Colonic mucosa (tissue), 4 donors: ENCODE results near the gene ZNF726. TPM values are rescaled to one million over a fixed set of nuclear protein-coding genes. Genes with fewer than 3 reads are reported as not detected.
"Not testable (repeated sequence)": the region's sequence is repeated elsewhere in the genome, so short reads cannot be mapped to it uniquely, and the experiment has no call there.

ENCODE experiments used
- DNase-seq: peaks from one replicate; pipeline ENCODE4 v3.0.0-alpha.2; 2020
- H3K27ac ChIP-seq: fragments of 200-600 bp; one replicate; pipeline ENCODE4 v1.8.0; 2021
- H3K27me3 ChIP-seq: fragments of 200-600 bp; one replicate; pipeline ENCODE4 v1.8.0; 2021
- H3K36me3 ChIP-seq: fragments of 200-600 bp; one replicate; pipeline ENCODE4 v1.8.0; 2021
- H3K4me1 ChIP-seq: fragments of 200-600 bp; one replicate; pipeline ENCODE4 v1.8.0; 2021; ENCODE audit warnings: mild to moderate bottlenecking
- H3K4me3 ChIP-seq: fragments of 200-600 bp; one replicate; pipeline ENCODE4 v1.8.0; 2021
- H3K9ac ChIP-seq, 2 donors: one replicate each; pipeline ENCODE4 v1.7.0; 2013; ENCODE audit warnings: control low read depth in 2 of 2, low read depth in 2 of 2, low read length in 2 of 2
- H3K9me3 ChIP-seq: fragments of 200-600 bp; one replicate; pipeline ENCODE4 v1.8.0; 2021
- intact Hi-C: fragments of 100-400 bp; cut with DNase I; formaldehyde crosslinking; loops from one replicate; pipeline ENCODE4 v1.14.1; 2022
- total RNA-seq, 2 donors: library from RNA; stranded (reverse); fragmentation: NEBNext Ultra II Directional in 1 of 2; extraction: Animal tissue kit (Norgen Biotek cat#: 25700) in 1 of 2; gene quantifications; one replicate each; pipeline ENCODE4 v1.2.1, GENCODE V29; 2021
- TF ChIP-seq, protein P1 (sequence below): fragments of 200-600 bp; IDR thresholded peaks from one replicate; pipeline ENCODE4 v1.8.0; 2022; ENCODE audit warnings: antibody characterized with exemption, mild to moderate bottlenecking
- donor health status: healthy.
- donor health status: DM: no; HTN: no; CAD: no.
- donor health status: DM: no; HTN: no; CAD: no.

ZNF726 gene
- total RNA-seq, 2 donors from 2014 or later = 0.93 to 4.2 TPM

DNA sequence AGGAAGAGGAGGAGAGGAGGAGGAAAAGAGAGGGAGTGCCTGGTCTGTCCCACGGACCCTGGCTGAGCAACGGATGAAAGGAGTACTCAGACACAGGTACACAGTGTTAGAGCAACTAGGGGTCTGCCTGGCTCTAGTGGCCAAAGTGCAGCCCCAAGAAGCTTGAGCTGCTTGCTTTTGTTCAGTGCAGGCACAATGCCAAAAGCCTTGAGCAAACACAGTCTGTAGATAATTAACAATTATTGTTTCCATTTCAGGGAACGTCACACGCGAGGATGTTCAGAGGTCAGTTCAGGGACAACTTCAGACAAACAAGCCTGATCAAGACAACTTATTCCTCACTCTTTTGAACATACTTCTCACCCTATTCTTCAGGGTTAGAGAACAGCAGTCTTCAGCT is 32.2 kb upstream of the ZNF726 start:
- intact Hi-C loops = no loop called here

DNA sequence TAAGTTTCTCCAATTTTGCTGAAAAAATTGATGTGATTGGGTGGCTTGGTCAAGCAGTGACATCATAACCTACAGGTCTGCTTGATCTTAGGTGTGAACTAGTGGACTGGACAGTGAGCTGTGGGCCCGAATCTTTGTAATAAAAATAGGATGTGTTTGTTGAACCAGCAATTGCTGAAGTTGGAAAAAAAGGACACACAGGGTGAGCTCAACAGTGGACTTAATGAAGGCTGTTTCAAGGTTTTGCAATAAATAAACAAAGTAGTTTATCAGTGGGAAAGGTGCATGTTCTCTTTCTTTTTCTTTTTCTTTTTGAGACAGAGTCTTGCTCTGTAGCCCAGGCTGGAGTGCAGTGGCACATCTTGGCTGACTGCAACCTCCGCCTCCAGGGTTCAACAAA is 30.3 kb upstream of the ZNF726 start:
- H3K27ac ChIP-seq = no peak overlapping the region
- no peaks in the 10 kb centered on the region for H3K9me3 ChIP-seq
- no peak overlapping the region for H3K4me3 ChIP-seq
- H3K4me1 ChIP-seq = no peaks in the 10 kb centered on the region
- TF ChIP-seq, protein P1, sequence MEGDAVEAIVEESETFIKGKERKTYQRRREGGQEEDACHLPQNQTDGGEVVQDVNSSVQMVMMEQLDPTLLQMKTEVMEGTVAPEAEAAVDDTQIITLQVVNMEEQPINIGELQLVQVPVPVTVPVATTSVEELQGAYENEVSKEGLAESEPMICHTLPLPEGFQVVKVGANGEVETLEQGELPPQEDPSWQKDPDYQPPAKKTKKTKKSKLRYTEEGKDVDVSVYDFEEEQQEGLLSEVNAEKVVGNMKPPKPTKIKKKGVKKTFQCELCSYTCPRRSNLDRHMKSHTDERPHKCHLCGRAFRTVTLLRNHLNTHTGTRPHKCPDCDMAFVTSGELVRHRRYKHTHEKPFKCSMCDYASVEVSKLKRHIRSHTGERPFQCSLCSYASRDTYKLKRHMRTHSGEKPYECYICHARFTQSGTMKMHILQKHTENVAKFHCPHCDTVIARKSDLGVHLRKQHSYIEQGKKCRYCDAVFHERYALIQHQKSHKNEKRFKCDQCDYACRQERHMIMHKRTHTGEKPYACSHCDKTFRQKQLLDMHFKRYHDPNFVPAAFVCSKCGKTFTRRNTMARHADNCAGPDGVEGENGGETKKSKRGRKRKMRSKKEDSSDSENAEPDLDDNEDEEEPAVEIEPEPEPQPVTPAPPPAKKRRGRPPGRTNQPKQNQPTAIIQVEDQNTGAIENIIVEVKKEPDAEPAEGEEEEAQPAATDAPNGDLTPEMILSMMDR = no peak
- no peak overlapping the region for H3K9ac ChIP-seq
- H3K27me3 ChIP-seq = no peaks in the 10 kb centered on the region
- intact Hi-C loops = no loop called here
- DNase-seq = no peak
- no peaks in the 10 kb centered on the region for H3K36me3 ChIP-seq

More for the DNA sequence above, 32.2 kb upstream of the ZNF726 start:
- Histone ChIP-seq H3K4me3 (no peak overlapping the region), H3K4me1 (no peaks in the 10 kb centered on the region), H3K36me3 (no peaks in the 10 kb centered on the region), H3K9ac (no peak overlapping the region), H3K27me3 (no peaks in the 10 kb centered on the region), H3K27ac (no peak overlapping the region), H3K9me3 (no peaks in the 10 kb centered on the region)
- DNase-seq = peak; percentile 33
- TF ChIP-seq, protein P1 = no peak

DNA sequence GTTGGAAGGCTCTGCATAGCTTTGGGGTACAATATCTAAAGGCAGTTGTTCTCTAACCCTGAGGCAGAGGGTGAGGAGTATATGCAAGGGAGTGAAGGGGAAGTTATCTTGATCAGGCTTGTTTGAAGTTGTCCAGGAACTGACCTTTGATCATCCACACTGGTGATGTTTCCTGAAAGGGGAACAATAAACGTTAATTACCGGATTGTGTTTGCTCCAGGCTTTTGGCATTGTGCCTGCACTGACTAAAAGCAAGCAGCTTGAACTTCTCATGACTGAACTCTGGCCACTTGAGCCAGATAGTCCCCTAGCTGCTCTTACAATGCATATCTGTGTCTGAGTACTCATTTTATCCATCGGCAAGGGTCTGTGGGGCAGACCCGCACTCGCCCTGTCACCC is 27.0 kb upstream of the ZNF726 start:
- DNase-seq = peak; percentile 79
- intact Hi-C loops = no loop called here
- no peak overlapping the region for H3K27ac ChIP-seq
- no peak overlapping the region for H3K9ac ChIP-seq
- no peak overlapping the region for H3K4me3 ChIP-seq
- no peaks in the 10 kb centered on the region for H3K9me3 ChIP-seq
- TF ChIP-seq, protein P1 = no peak
- no peaks in the 10 kb centered on the region for H3K4me1 ChIP-seq
- no peaks in the 10 kb centered on the region for H3K36me3 ChIP-seq
- H3K27me3 ChIP-seq = no peaks in the 10 kb centered on the region

DNA sequence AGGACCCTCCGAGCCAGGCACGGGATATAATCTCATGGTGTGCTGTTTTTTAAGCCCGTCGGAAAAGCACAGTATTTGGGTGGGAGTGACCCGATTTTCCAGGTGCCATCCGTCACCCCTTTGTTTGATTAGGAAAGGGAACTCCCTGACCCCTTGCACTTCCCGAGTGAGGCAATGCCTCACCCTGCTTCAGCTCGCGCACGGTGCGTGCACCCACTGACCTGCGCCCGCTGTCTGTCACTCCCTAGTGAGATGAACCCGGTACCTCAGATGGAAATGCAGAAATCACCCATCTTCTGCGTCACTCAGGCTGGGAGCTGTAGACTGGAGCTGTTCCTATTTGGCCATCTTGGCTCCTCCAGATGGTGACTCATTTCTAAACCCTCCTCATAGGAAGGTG is 18.6 kb upstream of the ZNF726 start:
- H3K27me3 ChIP-seq, H3K9ac ChIP-seq, H3K27ac ChIP-seq, H3K4me3 ChIP-seq, H3K9me3 ChIP-seq, H3K36me3 ChIP-seq, intact Hi-C loops, DNase-seq, H3K4me1 ChIP-seq: not testable (repeated sequence)

DNA sequence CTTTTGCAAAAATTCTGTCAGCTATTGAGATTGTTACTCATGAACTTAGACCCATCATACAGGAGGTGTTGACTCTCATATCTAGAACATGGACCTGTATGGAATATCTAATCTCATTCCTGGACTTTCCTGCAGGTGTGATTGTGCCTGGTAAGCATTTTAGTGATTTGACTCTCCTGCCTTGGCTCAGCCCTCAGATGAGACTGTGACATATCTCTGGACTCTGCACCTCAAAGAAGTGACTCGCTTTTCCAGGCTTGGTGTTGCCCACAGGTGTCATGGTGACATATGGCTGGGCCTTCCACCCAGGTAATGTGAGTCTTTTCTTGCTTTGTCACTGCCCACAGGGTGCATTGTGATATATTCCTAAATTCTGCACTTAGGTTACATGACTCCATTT is 17.8 kb upstream of the ZNF726 start:
- no peak overlapping the region for H3K4me3 ChIP-seq
- no peak for DNase-seq
- intact Hi-C loops = no loop called here
- no peaks in the 10 kb centered on the region for H3K27me3 ChIP-seq
- no peaks in the 10 kb centered on the region for H3K9me3 ChIP-seq
- H3K4me1 ChIP-seq = no peaks in the 10 kb centered on the region
- H3K36me3 ChIP-seq = no peaks in the 10 kb centered on the region
- H3K9ac ChIP-seq = no peak overlapping the region
- H3K27ac ChIP-seq = no peak overlapping the region
- TF ChIP-seq, protein P1 = no peak

DNA sequence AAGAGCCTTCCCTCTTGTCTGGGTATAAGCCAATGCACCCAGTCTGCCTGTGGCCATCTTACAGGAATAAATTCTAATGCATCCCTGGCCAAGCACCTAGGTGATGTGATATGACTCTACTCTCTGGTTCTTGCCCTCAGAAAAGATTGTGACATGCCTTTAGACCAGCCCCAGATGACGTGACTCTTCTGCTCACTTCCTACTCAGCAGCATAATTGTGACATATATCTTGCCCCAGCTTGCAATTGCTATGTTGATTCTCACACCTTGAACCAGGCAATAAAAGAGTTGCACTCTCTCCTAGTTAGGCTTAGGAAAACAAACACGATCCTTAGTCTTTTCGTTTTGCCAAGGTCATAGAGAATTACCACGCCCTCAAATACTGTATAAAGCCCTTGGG is 13.3 kb upstream of the ZNF726 start:
- Histone ChIP-seq H3K9me3 (no peaks in the 10 kb centered on the region), H3K9ac (no peak overlapping the region), H3K27me3 (no peaks in the 10 kb centered on the region), H3K4me1 (no peaks in the 10 kb centered on the region), H3K36me3 (no peaks in the 10 kb centered on the region), H3K4me3 (no peak overlapping the region), H3K27ac (no peak overlapping the region)
- TF ChIP-seq, protein P1 = no peak
- intact Hi-C loops = no loop called here
- DNase-seq = no peak
